GM21786 (cell line): ENCODE measurements around the gene GOLGA1.

Experiments
- ATAC-seq: cut with Tn5 transposase; IDR thresholded peaks from one replicate; pipeline ENCODE4 v1.9.1; 2021; ENCODE audit not compliant: unreplicated experiment

GOLGA1 gene

GRCh38 chr9:124886461-124886860, 54.4 kb downstream of the GOLGA1 start:
- ATAC-seq: no peak

- no peak for ATAC-seq
Measured at GRCh38 chr9:124885551-124885950, 55.3 kb downstream of the GOLGA1 start.

- no peak for ATAC-seq
Measured at GRCh38 chr9:124884376-124884775, 56.5 kb downstream of the GOLGA1 start.

GRCh38 chr9:124882231-124882630, 58.7 kb downstream of the GOLGA1 start:
- ATAC-seq: no peak

- ATAC-seq: no peak
Measured at GRCh38 chr9:124881138-124881743, 59.6 kb downstream of the GOLGA1 start.

GRCh38 chr9:124880501-124880900, 60.4 kb downstream of the GOLGA1 start:
- no peak for ATAC-seq

GRCh38 chr9:124879226-124879625, 61.7 kb downstream of the GOLGA1 start:
- no peak for ATAC-seq

- ATAC-seq: no peak
Measured at GRCh38 chr9:124878518-124878917, 62.4 kb downstream of the GOLGA1 start.

GRCh38 chr9:124878021-124878420, 62.9 kb downstream of the GOLGA1 start:
- no peak for ATAC-seq

GRCh38 chr9:124877021-124877782, 63.7 kb downstream of the GOLGA1 start:
- no peak for ATAC-seq

GRCh38 chr9:124875501-124875900, 65.4 kb downstream of the GOLGA1 start:
- ATAC-seq: no peak

- ATAC-seq: no peak
Measured at GRCh38 chr9:124873664-124874063, 67.2 kb downstream of the GOLGA1 start.

- no peak for ATAC-seq
Measured at GRCh38 chr9:124871156-124871561, 69.7 kb downstream of the GOLGA1 start.

GRCh38 chr9:124870723-124871122, 70.2 kb downstream of the GOLGA1 start:
- no peak for ATAC-seq

GRCh38 chr9:124869986-124870560, 70.8 kb downstream of the GOLGA1 start:
- peak; percentile 35 for ATAC-seq

- peak; percentile 4 for ATAC-seq
Measured at GRCh38 chr9:124869466-124869985, 71.4 kb downstream of the GOLGA1 start.

GRCh38 chr9:124868511-124869465, 72.1 kb downstream of the GOLGA1 start:
- peak; percentile 55 for ATAC-seq

GRCh38 chr9:124863371-124863871, 77.5 kb downstream of the GOLGA1 start:
- no peak for ATAC-seq

GRCh38 chr9:124861342-124862229, 79.3 kb downstream of the GOLGA1 start, which contains the start of the genes ARPC5L and RPL35:
ARPC5L (plus strand) TSS chr9:124862130; CDS start chr9:124869291, 7,161 bp downstream.
RPL35 (minus strand) TSS chr9:124861957; CDS start chr9:124861912, 45 bp downstream.
- ATAC-seq: peak; percentile 90
